Measurements from ENCODE around the gene CHM.

The CHM gene

DNA sequence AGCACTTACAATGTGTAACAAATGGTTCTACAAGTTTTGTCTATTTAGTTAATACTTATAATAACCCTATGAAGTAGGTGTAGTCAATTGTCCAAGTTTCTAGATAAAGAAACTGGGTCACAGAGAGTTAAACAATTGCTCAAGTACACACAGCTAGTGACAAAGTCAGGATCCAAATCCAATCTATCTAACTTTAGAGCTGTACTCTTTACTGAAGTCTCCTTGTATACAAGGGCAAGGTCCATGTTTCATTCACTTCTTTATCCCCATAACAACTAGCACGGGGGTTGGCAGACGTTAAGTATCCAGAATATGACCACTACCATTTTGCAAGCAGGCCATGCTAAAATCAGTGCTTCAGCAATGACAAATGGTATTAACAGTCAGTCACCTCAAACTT is 141.0 kb downstream of the CHM start:
- no peak for DNase-seq (ENCODE audit: low read depth)

DNA sequence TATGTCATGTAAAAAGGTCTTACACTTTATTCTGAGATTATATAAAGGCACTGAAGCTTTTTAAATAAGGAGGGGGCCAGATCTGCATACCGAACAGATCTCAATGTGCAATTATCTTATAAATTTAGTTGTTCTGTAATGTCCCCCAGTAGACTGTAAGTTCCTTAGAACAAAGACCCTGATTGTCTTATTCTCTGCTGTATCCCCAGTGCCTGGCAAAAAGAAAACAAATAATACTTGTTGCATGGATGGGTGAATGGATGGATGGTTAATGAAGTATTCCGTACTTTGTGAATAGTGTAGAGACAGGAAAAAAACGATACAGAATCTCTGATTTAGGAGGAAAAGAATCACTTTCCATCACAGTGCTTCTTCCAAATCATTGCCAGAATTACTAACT is 141.5 kb downstream of the CHM start:
- no peak for DNase-seq (ENCODE audit: low read depth)

DNA sequence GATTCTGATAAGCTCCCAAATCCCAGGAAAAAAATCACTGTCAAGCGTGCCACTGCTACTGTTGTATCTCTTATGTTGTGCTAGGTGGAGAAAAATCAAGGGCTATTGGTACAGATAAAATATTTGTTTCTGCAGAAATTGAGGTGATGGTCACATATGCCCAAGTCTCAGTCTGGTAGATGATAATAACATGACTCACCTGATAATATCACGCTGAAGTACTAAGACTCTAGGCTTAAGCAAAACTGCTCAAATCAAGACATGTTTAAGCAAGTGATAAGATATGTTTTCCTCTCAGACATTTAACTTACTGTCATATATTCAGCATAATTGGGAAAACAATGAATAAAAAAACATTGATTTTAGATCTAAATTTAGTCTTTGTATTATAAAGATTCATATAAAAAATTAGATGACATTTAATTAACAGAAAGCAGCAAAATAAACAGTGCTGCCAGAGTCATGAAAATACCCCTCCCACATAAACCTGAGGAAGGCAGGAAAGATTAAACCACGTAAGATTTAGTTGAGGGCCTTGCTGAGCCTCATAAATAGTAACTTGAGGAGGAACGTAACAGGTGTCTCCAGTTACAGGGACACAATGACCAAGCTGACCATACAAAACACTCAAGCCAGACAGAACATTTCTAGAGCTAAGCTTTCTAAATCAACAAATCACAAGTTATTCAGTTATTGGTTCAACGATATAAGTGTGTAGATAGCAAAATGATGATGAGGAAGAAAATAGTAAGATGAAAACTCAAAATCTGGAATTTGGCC is 143.5 kb downstream of the CHM start:
- DNase-seq (ENCODE audit: low read depth) = no peak

DNA sequence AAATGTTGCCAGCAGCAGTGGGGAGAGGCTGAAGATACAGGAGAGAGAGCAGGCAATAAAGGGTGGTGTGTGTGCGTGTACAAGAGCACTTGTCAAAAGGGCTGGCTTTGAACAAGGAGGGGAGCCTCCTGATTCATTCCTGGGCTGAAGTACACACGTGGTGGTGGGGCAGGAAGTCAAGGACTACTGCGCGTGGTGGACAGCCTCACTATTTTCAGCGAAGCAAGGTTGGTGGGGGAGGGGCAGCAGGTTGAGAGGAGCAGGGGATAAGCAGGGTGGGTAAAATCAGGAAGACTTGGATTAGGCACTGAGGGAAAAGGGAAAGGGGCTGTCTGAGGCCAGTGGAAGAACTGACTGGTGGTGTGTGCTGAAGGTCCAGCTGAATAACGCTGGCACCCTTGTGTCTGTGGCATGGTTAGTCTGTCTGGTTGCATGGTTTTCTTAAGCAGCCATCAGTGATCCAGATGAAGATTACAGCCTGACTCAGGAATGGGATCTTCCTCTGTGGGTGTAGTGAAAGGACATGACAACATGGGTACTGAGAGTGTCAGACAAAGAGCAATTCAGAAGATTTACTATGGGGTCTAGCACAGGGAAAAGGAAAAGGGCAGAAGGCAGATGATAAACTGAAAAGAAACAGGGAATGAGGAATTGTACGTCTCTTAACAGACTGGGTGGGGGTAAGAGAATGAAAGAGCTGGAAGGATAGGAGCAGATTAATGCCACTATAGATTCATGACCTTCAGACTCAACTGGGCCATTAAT is 149.8 kb downstream of the CHM start:
- DNase-seq (ENCODE audit: low read depth) = no peak

DNA sequence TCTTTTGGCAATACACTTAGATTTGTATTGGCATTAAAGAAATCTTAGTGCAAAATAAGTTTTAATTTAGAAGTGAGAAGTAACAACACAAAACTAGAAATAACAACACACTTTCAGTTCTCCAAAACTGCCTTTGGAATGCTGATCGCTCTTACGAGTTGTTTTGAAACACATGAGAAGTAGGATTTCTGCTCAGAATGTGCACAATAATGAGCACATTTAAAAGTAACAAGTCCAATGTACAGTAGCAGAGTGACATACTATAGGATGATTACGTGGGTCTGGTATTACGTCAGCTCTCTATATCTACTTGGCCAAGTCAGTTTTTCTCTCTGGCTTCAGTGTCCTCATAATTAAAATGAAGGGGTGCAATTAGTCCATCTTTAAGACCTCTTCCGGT is 164.8 kb downstream of the CHM start:
- no peak for DNase-seq (ENCODE audit: low read depth)

DNA sequence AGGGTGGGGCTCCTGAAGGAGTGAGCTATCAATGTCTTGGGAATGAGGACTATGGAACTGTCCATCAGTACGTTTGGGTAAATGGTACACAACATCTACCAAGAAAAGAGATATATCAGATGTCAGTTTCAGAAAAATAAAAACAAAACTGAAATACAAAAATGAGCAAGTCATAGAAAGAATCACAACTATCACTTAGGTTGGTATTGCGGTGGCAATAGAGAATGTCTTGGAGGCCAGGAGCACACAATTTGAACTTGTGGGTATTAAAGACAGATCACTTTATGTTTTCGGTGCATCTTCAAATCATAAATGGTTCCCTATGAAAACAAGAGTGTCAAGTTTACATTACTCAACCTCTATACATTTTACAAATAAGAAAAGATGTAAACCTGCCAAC is 176.8 kb downstream of the CHM start:
- DNase-seq (ENCODE audit: low read depth) = no peak

DNA sequence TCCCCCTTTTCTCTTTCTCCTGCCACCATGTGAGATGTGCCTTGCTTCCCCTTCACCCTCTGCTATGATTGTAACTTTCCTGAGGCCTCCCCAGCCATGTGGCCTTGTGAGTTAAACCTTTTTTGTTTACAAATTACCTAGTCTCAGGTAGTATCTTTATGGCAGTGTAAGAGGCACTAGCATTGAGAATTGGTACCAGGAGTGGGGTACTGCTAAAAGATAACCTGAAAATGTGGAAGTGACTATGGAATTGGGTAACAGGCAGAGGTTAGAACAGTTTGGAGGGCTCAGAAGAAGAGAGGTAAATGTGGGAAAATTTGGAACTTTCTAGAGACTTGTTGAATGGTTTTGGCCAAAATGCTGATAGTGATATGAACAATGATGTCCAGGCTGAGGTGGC is 182.0 kb downstream of the CHM start:
- DNase-seq (ENCODE audit: low read depth) = no peak

DNA sequence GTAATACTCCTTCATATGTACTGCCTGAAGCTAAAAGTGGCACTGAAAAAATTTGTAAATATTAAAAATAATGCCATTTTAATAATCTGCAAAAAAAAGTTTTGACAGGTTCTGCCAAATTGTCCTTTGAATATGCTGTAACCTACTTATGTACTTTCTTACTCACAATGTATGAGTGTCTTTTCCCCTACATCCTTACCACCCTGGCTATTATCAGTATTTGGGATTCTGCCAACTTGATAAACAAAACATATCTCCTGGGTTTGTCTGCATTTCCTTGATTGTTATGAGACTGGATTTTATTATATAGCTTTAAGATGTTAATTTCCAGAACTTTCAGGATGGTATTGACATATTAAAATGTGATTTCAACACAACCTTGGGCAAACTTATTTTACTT is 187.9 kb downstream of the CHM start:
- DNase-seq (ENCODE audit: low read depth) = no peak

DNA sequence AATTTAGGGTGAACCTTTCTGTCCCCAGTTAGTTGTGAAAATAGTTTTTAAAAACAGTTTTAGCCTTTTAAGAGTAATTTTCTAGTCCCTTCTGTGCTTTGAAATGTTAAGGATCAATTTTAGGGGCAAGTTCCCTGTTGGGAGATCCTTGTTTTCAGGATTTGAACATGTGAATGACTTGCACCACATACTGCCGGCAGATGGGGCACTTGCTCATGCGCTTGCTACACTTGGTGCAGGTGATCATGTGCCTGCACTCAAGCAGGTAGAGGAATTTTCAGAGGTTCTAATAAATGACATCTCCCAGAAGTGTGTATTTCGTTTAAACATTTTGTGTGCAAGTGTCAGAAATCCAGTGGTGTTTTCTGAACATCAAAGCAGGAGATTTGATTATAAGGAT is 195.9 kb downstream of the CHM start:
- DNase-seq (ENCODE audit: low read depth) = no peak

DNA sequence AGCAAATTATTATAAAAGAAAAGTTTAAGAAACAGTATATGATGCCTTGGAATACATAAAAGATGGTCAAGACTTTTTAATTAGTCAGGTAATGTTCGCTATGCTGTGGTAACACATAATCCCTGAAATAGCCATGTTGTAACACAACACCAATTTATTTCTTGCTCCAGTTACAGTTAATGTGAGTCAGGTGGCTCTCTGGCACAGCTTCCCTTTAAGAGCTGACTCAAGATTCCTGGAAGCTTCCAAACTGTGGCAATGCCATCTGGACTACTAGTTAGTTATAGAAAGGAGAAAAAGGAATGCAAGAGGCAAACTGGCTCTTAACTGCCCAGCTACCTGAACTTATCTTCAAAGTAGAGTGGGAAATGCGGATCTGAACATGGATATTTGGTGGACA is 210.5 kb downstream of the CHM start:
- DNase-seq (ENCODE audit: low read depth) = peak; percentile 3

DNA sequence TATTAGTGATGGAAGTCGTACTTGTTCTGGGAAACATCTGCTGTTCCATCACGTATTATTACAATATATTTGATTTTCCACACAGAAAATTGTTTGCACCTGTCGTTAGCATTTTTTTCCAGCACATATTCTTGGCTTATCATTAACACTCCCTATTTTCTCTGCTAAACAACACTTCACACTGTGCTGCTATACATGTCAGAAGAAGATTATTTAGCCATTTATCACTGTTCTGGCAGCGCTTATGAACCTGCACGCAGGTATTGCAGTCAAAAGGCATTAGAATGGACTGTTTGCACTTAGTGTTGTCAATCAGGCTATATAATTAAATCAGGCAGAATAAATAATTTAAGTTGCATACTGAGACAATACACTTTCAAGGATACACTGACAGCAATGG is 218.6 kb downstream of the CHM start:
- no peak for DNase-seq (ENCODE audit: low read depth)

DNA sequence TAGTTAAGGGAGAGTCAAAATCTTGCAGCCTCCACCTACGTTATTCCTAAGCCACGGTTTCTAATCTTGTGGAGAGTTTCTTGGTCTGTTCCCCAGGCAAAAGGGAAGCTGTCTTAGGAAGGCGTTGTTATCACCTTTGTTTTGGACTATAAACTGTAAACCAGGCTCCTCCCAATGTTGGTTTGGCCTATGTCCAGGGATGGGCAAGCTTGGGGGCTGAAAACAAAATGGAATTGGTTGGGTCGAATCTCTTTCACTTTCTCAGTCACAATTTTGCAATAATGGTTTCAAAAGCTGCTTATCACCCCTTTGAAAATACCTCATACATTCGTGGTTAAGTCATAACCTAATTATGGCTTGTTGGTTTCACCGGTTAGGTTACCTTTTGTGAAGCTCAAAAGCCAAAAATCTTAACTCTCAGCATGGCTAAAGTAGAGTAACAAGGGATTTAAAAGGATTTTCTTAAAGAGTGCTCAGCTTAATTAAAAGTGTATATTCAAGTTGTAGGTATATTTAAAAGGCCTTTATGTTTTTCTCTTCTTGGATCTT is 232.1 kb downstream of the CHM start:
- DNase-seq (ENCODE audit: low read depth) = no peak
